HG02870 (cell line): ENCODE measurements around the gene ZNF860.
"Not testable (repeated sequence)": the region's sequence is repeated elsewhere in the genome, so short reads cannot be mapped to it uniquely, and the experiment has no call there.

ENCODE experiments used
- ATAC-seq: cut with Tn5 transposase; IDR thresholded peaks from one replicate; pipeline ENCODE4 v1.9.1; 2021; ENCODE audit warnings: mild to moderate bottlenecking, moderate library complexity; ENCODE audit not compliant: unreplicated experiment

Gene ZNF860

DNA sequence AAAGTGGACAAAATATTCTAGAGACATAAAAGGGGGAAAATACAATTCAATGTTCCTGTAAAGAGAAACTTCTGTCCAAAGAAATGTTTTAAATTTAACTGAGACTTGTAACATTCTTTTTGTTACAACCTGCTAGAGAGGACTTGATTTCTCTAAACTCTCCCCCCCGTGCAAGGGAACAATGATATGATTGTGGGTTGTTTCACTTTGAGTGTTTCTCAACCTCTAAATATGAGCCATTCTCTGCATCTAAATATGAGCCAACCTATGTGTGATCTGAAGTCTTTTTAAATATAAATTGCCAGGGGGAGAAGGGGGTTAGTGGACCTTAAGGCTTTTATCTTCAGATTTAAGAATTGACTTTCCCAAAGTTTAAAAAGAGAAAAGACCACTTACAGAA lies 14.6 kb downstream of the ZNF860 start:
- ATAC-seq, result peak; percentile 79

DNA sequence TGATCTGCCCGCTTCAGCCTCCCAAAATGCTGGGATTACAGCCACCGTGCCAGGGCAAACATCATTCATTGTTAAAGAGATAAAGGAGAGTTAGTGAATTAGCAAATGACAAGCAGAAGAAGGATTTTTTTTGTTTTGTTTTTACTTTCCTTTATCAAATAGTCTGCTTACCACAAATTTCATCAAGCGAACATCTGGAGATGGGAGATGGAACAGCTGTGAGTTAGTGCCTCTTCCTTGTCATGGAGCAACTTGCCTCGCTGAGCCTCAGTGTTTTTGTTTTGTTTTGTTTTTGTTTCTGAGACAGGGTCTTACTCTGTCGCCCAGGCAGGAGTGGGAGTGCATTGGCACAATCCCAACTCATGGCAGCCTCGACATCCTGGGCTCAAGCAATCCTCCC lies 15.9 kb downstream of the ZNF860 start:
- no peak for ATAC-seq

DNA sequence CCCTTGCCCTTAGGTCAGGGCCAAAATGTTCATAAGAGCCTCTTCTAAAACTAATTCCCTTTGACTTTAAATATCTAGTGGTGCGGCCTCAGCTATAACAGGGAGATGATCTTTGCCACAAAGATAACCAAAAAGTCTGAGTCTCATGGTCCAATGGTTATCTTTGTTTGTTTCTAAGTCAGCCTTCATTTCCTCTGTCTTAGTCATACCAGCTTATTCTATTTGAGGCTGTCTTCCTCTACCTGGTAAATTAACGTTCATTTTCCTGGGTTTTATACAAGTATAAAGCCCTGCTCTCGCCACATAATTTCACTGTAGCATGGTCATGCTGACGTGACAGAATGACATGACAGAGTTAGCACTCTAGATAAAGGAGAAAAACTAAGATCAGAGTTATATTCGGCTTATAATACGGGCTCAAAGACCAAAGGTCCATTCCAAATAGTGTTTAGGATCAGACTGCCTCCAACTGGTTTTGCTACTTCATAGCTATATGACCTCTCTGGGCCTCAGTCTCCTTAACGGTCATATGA lies 18.4 kb downstream of the ZNF860 start:
- ATAC-seq, result peak; percentile 68

DNA sequence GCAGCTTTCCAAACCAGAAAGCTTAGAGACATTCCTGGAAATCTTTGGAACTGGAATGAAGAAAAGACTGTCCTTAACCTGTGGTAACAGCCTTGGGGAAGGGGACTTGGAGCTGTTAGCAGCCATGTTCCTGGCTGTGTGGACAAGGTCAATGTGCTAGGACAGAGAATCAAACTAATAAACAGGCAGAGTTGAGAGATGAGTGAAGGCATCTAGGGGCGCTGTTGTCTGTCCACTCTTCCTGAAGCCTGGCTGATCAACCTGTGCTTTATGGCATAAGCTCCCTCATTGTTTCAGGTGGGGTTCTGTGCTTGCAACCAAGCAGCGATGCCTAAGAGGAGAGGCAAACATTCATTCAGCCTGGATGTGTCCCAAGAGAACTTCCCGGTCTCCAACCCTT lies 19.3 kb downstream of the ZNF860 start:
- no peak for ATAC-seq

DNA sequence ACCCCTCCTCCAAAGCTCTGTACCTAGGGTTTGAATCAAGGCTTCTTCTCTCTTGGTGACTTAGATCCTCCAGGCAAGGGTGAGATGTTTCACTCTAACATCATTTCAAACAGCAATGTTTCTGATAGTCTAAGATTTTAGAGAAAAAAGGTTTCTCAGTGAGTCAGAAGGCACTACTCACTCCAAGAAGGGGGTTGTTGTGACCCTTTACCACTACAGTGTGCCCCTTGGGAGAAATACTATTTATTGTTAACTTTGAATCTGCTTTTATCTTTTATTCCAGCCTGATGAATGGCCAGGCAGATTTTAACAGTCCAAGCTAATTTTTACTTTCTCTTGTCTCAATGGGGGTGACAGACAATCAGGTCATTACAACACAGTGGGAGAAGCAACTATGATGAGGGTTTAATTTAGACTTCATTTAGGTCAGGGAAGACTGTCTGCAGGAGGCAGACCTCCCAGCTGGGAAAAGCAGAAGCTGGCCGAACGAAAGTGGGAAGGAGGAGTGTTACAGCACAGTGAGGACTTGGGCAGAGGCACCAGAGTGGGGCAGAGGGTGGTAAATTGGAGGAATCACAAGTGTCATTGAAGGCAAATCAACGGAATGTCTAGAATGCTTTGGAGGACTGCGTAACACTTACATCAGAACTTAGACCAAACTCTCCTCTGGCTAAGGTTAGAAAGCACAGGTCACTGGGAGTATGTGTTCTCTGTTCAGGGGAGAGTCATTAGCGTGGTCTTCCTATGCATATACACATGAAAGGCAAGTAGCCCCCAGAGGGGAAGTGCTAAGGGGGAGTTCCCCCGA lies 21.2 kb downstream of the ZNF860 start:
- no peak for ATAC-seq

DNA sequence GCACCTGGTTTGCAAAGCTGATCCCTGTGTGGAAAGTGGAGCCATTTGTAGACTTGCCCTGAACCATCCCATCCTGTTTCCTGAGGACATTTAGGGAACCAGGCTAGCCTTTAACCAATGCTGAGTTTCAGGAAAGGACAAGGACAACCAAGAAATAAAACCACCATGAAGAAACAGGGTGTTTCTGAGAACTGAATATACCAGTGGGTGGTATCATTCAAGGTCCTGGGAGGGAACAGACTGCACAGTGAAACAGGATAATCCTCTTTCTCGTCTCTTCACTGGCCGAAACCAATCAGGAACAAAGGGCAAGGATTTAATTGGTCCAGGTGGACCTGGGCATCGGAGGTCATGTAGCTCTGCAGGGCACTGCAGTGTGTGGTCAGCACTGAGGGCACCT lies 21.8 kb downstream of the ZNF860 start:
- no peak for ATAC-seq

DNA sequence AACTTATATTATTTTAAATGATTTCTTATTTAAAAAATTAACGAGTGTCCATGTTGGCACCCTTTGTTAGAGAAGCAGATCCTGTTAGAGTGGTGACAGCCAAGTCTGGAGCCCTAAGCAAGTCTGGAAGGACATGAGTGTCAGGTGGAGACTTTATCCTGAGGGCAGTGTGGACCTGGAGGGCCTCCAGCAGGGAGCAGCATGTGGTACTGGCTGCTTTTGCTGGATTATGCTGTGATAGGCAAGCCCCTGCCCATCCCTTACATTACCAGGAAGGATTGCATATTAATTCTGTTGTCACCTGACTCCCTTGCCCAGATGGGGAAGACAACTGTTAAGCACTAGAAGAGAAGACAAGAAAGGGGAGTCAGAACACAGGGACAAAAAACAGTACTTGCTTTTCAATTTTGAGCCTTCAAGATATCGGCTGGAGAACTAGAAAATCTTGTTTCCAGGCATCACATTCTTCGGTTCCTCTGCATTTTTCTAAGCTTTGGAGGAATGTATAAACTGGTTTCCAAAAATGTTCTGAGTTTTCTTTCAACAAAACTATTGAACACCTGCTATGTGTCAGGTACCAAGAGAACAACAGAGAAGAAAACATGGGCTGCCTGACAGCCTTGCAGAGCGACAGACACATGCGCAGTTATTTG lies 22.7 kb downstream of the ZNF860 start:
- no peak for ATAC-seq

DNA sequence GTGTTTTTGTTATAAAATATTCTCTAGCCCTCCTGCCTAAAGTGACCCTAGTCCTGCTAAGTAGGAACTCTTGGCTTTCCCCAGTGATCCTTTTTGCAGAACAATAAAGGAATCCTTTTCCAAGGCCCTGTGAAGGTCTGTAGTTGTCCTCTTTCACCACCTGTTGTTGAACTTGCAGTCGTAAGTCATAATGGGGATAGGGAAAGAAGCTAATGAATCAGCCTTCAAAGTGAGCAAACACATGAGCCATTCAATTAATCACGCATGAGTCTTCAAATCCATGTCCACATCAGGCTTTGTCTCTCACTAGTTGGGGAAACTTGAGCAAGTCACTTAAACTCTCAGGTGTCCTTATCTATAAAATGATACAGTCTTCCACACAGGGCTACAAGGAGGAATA lies 27.6 kb downstream of the ZNF860 start:
- ATAC-seq, result no peak

DNA sequence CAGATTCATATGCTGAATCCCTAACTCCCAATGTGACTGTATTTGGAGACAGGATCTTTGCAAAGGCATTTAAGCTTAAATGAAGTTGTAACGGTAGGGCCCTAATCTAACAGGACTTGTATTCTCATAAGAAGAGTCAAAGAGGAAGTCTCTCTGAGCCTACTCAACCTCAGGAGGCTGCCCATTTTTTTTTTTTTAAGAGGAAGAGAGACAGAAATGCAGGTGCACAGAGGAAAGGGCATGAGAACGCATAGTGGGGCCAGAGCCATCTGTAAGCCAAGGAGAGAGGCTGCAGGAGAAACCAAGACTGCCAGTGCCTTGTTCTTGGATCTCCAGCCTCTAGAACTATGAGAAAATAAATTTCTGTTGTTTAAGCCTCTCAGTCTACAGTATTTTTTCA lies 28.4 kb downstream of the ZNF860 start:
- no peak for ATAC-seq

DNA sequence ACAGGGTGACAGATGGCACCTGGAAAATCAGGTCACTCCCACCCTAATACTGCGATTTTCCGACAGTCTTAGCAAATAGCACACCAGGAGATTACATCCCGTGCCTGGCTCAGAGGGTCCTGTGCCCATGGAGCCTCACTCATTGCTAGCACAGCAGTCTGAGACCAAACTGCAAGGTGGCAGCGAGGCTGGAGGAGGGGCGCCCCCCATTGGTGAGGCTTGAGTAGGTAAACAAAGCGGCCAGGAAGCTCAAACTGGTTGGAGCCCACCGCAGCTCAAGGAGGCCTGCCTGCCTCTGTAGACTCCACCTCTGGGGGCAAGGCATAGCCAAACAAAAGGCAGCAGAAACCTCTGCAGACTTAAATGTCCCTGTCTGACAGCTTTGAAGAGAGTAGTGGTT lies 29.1 kb downstream of the ZNF860 start:
- not testable (repeated sequence) for ATAC-seq

DNA sequence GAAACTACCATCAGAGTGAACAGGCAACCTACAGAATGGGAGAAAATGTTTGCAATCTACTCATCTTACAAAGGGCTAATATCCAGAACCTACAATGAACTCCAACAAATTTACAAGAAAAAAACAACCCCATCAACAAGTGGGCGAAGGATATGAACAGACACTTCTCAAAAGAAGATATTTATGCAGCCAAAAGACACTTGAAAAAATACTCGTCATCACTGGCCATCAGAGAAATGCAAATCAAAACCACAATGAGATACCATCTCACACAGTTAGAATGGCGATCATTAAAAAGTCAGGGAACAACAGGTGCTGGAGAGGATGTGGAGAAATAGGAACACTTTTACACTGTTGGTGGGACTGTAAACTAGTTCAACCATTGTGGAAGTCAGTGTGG lies 34.1 kb downstream of the ZNF860 start:
- not testable (repeated sequence) for ATAC-seq

DNA sequence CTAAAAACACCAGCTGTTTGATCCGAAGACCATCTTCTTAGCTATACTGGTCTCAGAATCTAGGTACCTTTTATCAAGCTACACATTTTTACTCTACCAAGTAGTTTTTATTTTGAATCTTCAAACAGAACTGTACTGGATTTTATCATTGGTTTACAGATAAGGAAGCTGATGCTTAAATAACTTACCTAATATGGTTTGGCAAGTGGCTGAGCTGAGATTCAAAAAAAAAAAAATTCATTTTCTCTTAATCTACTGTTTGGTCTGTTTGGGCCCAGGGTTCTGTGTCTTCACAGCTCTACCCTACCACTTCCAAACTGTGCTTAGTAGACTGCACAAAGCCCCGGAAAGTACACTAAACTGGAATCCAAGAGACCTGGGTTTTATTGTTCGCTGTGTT lies 35.7 kb downstream of the ZNF860 start:
- no peak for ATAC-seq

DNA sequence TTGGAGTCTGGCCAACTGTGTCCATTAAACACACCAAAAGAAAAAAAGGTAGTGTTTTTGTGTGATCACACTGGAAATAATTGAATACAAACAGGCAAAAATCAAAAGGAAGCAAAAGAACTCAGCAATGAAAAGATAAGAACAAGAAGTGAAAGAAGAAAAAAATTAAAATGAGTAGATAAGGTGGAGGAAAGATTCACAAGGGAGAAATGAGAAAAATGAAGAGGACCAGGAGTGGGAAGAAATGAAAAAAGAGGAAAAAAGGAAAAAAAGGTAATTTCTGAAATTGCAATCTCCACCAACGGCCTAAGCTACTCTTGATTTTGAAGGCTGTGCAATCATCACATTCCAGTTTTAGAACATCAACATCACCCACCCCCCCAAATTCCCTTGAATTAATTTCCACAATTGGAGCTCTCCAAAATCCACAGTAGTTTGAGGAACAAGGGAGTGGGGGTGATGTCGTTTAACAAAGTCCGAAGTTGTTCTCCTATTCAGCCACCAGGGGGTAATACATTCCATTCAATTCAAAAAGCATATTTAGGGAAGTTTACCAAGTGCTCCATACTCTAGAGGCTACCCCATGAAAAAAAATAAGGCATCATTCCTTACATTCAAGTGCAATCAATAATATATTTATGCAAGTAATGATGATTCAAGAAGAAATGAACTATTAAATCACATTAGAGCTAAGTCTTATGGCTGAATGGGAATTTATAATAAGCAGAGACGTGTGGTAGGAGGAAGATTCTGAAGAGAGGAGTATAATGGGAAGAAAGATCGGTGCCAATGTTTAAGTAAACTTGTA lies 37.4 kb downstream of the ZNF860 start:
- no peak for ATAC-seq

DNA sequence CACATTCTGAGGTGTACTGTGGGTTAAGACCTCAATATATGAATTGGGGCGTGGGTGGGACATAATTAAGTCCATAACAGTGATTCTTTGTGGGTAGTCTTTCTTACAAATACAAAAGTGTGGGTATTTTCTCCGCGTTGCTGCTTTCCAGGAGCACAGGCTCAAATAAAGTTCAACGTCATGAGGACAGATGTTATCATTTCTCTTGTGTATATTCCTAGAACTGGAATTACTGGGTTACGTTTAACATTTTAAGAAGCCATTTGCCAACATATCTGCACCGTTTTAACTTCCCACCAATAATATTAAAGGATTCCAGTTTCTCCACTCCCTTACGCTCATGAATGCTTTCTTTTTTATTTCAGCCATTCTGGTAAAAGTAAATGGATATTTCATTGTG lies 39.6 kb downstream of the ZNF860 start:
- no peak for ATAC-seq

DNA sequence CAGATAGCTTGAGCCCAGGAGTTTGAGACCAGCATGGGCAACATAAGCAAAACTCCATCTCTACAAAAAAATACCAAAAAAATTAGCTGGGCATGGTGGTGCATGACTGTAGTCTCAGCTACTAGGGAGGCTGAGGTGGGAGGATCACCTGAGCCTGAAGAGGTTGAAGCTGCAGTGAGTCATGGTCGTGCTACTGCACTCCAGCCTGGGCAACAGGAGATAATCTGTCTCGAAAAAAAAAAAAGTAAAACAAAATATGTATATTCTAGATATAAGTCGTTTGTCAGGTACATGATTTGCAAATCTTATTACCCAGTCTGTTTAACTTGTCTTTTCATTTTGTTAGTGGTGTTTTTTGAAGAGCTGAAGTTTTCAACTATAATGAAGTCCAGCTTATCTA lies 40.2 kb downstream of the ZNF860 start:
- no peak for ATAC-seq

DNA sequence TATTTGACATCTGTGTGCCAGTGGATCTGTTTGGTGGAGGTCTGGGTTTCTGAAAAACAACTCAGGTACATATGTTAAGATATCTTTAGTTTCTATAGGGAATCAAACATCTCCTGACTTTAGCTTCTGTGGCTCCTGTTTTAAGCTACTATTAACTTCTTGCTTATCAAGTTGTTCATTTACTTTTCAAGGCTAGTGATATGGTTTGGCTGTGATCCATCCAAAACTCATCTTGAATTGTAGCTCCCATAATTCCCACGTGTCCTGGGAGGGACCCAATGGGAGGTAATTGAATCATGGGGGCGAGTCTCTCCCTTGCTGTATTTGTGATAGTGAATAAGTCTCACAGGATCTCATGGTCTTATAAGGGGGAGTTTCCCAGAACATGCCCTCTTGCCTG lies 41.4 kb downstream of the ZNF860 start:
- ATAC-seq, result no peak

DNA sequence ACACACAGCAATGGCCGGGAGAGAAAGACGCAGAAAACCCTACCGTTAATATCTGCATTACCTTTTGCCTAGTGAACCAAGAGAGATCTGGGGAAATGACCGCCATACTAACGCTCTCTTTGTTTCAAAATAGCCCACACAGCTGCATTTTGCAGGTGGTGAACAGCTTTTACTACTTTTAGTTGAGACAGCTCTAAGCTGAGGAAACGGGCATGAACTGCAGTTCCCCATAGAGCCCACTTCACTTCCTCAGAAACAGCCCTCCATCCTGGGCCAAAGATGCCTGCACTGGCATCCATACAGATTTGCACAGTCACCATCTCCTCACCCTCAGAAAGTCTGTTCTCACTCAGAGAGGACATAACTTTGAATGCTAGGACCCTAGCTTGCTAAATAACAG lies 45.0 kb downstream of the ZNF860 start:
- ATAC-seq, result no peak

DNA sequence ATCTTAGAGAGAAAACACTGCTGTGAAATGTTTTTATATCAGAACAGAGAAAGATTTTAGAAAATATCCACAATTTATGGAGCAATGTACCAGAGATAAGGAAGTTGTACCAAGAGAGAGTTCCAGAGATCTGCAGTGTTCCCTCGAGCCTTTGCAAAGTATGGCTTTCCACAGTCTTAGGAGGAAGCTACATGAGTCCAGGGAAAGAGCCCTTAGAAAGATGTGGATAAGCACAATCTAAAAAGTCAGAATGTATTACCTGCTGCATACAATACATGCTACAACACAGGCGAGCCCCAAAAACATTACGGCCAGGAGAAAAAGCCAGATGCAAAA lies 56.4 kb downstream of the ZNF860 start:
- ATAC-seq, result no peak

DNA sequence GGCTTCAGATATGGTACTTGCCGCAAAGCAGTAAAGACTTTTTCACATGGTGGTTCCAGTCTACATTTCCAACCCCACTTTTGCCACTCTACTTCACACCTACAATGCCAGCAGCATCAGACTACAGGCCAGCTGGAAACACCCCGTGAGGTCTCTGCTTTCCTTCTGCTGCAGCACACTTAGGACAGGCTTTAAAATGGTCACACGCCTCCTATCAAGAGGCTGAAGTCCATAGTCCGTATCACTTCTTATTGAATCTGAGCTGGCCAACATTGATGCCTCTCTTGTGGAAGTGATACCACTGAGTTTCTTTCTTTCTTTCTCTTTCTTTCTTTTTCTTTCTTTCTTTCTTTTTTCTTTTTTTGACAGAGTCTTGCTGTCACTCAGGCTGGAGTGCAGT lies 59.8 kb downstream of the ZNF860 start:
- no peak for ATAC-seq
